ENCODE data around the gene SLC45A1. TPM values are rescaled to one million over a fixed set of nuclear protein-coding genes. Genes with fewer than 3 reads are reported as not detected.

SLC45A1 gene
- total and polyA plus RNA-seq, 2 donors, result 0.09 to 1.4 TPM

DNA sequence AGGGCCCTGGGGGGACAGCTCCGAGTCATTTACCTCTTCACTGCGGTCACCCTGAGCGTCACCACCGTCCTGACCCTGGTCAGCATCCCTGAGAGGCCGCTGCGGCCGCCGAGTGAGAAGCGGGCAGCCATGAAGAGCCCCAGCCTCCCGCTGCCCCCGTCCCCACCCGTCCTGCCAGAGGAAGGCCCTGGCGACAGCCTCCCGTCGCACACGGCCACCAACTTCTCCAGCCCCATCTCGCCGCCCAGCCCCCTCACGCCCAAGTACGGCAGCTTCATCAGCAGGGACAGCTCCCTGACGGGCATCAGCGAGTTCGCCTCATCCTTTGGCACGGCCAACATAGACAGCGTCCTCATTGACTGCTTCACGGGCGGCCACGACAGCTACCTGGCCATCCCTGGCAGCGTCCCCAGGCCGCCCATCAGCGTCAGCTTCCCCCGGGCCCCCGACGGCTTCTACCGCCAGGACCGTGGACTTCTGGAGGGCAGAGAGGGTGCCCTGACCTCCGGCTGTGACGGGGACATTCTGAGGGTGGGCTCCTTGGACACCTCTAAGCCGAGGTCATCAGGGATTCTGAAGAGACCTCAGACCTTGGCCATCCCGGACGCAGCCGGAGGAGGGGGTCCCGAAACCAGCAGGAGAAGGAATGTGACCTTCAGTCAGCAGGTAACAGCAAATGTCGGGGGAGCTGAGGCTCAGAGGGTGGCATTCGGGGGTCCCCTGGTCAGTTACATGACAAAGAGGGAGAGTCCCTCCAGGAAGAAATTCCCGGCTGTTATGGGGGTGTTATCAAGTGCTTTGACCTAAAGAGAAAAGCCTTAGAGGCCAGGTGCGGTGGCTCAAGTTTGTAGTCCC lies 12.6 kb downstream of the SLC45A1 start:
- Histone ChIP-seq H3K9me3 (ENCODE audit: control insufficient read depth in 2 of 2, insufficient read depth in 1 of 2, low read length in 1 of 2) (no peaks in the 10 kb centered on the region), H3K4me3 (ENCODE audit: low read length in 2 of 2) (no peak overlapping the region), H3K4me1 (ENCODE audit: control insufficient read depth in 2 of 2, insufficient read depth in 2 of 2, low read length in 2 of 2) (no peaks in the 10 kb centered on the region), H3K27me3 (ENCODE audit: control insufficient read depth in 2 of 2, insufficient read depth in 1 of 2, low read length in 1 of 2) (peaks cover 0 to 7% of the 10 kb centered on the region in 2 donors), H3K36me3 (ENCODE audit: control insufficient read depth in 2 of 2, insufficient read depth in 2 of 2, low read length in 1 of 2) (no peaks in the 10 kb centered on the region), H3K27ac (ENCODE audit: low read depth in 1 of 2, low read length in 1 of 2) (no peak overlapping the region)
- no peak for DNase-seq (ENCODE audit: low read depth in 6 of 9, low spot score in 9 of 9)
- 97% methylated on average over 47 of the region's 47 CpGs for WGBS

GRCh38 chr1:8332806-8333205 lies 14.9 kb downstream of the SLC45A1 start:
- DNase-seq (ENCODE audit: low read depth in 6 of 9, low spot score in 9 of 9), result no peak
- 97% methylated on average over 16 of the region's 16 CpGs for WGBS

DNA sequence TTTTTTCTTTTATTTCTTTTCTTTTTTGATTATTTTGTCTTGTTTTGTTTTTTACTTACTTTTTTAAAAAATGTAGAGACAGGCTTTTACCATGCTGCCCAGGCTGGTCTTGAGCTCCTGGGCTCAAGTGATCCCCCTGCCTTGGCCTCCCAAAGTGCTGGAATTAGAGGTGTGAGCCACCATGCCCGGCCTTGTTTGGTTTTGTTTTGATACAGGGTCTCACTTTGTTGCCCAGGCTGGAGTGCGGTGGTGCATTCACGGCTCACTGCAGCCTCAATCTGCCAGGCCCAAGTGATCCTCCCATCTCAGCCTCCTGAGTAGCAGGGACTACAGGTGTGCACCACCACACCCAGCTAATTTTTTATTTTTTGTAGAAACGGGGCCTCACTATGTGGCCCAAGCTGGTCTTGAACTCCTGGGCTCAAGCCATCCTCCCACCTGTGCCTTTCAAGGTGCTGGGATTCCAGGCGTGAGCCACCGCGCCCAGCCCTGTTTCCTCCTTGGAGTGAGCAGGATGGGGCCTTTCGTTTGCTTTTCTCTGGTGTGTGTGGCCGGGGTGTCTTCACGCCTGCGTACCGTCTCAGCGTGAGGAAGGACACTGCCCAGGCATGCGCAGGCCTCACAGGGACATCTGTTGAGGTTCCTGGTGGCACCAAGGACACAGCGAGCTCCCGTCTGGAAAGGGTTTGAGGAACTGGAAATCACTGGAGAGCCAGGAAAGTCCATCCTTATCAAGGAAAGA lies 15.5 kb downstream of the SLC45A1 start:
- Histone ChIP-seq H3K4me1 (ENCODE audit: control insufficient read depth in 2 of 2, insufficient read depth in 2 of 2, low read length in 2 of 2) (no peaks in the 10 kb centered on the region), H3K9me3 (ENCODE audit: control insufficient read depth in 2 of 2, insufficient read depth in 1 of 2, low read length in 1 of 2) (no peaks in the 10 kb centered on the region), H3K36me3 (ENCODE audit: control insufficient read depth in 2 of 2, insufficient read depth in 2 of 2, low read length in 1 of 2) (no peaks in the 10 kb centered on the region), H3K27me3 (ENCODE audit: control insufficient read depth in 2 of 2, insufficient read depth in 1 of 2, low read length in 1 of 2) (peaks cover 0 to 5% of the 10 kb centered on the region in 2 donors), H3K27ac (ENCODE audit: low read depth in 1 of 2, low read length in 1 of 2) (no peak overlapping the region), H3K4me3 (ENCODE audit: low read length in 2 of 2) (no peak overlapping the region)
- DNase-seq (ENCODE audit: low read depth in 6 of 9, low spot score in 9 of 9), result no peak
- 98% methylated on average over 16 of the region's 16 CpGs for WGBS

More at GRCh38 chr1:8332806-8333205, 14.9 kb downstream of the SLC45A1 start:
- H3K27ac ChIP-seq (ENCODE audit: low read depth in 1 of 2, low read length in 1 of 2), result no peak overlapping the region
- no peaks in the 10 kb centered on the region for H3K4me1 ChIP-seq (ENCODE audit: control insufficient read depth in 2 of 2, insufficient read depth in 2 of 2, low read length in 2 of 2)
- no peaks in the 10 kb centered on the region for H3K9me3 ChIP-seq (ENCODE audit: control insufficient read depth in 2 of 2, insufficient read depth in 1 of 2, low read length in 1 of 2)
- no peak overlapping the region for H3K4me3 ChIP-seq (ENCODE audit: low read length in 2 of 2)
- H3K27me3 ChIP-seq (ENCODE audit: control insufficient read depth in 2 of 2, insufficient read depth in 1 of 2, low read length in 1 of 2), result peaks cover 0 to 7% of the 10 kb centered on the region in 2 donors
- no peaks in the 10 kb centered on the region for H3K36me3 ChIP-seq (ENCODE audit: control insufficient read depth in 2 of 2, insufficient read depth in 2 of 2, low read length in 1 of 2)

- DNase-seq (ENCODE audit: low read depth in 6 of 9, low spot score in 9 of 9), result no peak
- Histone ChIP-seq H3K4me3 (ENCODE audit: low read length in 2 of 2) (no peak overlapping the region), H3K27ac (ENCODE audit: low read depth in 1 of 2, low read length in 1 of 2) (no peak overlapping the region), H3K27me3 (ENCODE audit: control insufficient read depth in 2 of 2, insufficient read depth in 1 of 2, low read length in 1 of 2) (peaks cover 0 to 4% of the 10 kb centered on the region in 2 donors), H3K4me1 (ENCODE audit: control insufficient read depth in 2 of 2, insufficient read depth in 2 of 2, low read length in 2 of 2) (no peaks in the 10 kb centered on the region), H3K9me3 (ENCODE audit: control insufficient read depth in 2 of 2, insufficient read depth in 1 of 2, low read length in 1 of 2) (peaks cover 0 to 3% of the 10 kb centered on the region in 2 donors), H3K36me3 (ENCODE audit: control insufficient read depth in 2 of 2, insufficient read depth in 2 of 2, low read length in 1 of 2) (no peaks in the 10 kb centered on the region)
- 97% methylated on average over 24 of the region's 24 CpGs for WGBS
Measured at GRCh38 chr1:8334106-8334851, 16.4 kb downstream of the SLC45A1 start.

DNA sequence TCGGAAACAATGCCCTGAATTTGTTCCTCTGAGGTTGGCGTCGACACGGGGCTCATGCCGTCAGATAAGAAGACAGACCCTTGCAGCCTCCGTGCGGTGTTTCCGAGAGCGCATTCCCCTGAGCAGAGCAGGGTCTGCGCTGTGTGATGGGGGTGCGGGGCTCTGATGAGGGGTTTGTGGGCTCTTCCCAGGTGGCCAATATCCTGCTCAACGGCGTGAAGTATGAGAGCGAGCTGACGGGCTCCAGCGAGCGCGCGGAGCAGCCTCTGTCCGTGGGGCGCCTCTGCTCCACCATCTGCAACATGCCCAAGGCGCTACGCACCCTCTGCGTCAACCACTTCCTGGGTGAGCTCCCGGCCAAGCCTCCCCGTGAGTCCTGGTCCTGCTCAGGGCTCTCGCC lies 17.3 kb downstream of the SLC45A1 start:
- H3K9me3 ChIP-seq (ENCODE audit: control insufficient read depth in 2 of 2, insufficient read depth in 1 of 2, low read length in 1 of 2), result peaks cover 0 to 3% of the 10 kb centered on the region in 2 donors
- WGBS, result 95% methylated on average over 27 of the region's 27 CpGs
- DNase-seq (ENCODE audit: low read depth in 6 of 9, low spot score in 9 of 9), result no peak

GRCh38 chr1:8337776-8338525 lies 20.0 kb downstream of the SLC45A1 start:
- no peak for DNase-seq (ENCODE audit: low read depth in 6 of 9, low spot score in 9 of 9)
- 96% methylated on average over 25 of the region's 25 CpGs for WGBS

More for the DNA sequence above, 17.3 kb downstream of the SLC45A1 start:
- Histone ChIP-seq H3K4me3 (ENCODE audit: low read length in 2 of 2) (no peak overlapping the region), H3K36me3 (ENCODE audit: control insufficient read depth in 2 of 2, insufficient read depth in 2 of 2, low read length in 1 of 2) (no peaks in the 10 kb centered on the region), H3K27ac (ENCODE audit: low read depth in 1 of 2, low read length in 1 of 2) (no peak overlapping the region), H3K4me1 (ENCODE audit: control insufficient read depth in 2 of 2, insufficient read depth in 2 of 2, low read length in 2 of 2) (no peaks in the 10 kb centered on the region), H3K27me3 (ENCODE audit: control insufficient read depth in 2 of 2, insufficient read depth in 1 of 2, low read length in 1 of 2) (no peaks in the 10 kb centered on the region)

GRCh38 chr1:8338526-8339202 lies 20.8 kb downstream of the SLC45A1 start:
- H3K4me3 ChIP-seq (ENCODE audit: low read length in 2 of 2), result no peak overlapping the region
- no peaks in the 10 kb centered on the region for H3K27me3 ChIP-seq (ENCODE audit: control insufficient read depth in 2 of 2, insufficient read depth in 1 of 2, low read length in 1 of 2)
- 96% methylated on average over 26 of the region's 26 CpGs for WGBS
- no peak overlapping the region for H3K27ac ChIP-seq (ENCODE audit: low read depth in 1 of 2, low read length in 1 of 2)
- H3K4me1 ChIP-seq (ENCODE audit: control insufficient read depth in 2 of 2, insufficient read depth in 2 of 2, low read length in 2 of 2), result no peaks in the 10 kb centered on the region
- H3K9me3 ChIP-seq (ENCODE audit: control insufficient read depth in 2 of 2, insufficient read depth in 1 of 2, low read length in 1 of 2), result peaks cover 0 to 3% of the 10 kb centered on the region in 2 donors
- no peaks in the 10 kb centered on the region for H3K36me3 ChIP-seq (ENCODE audit: control insufficient read depth in 2 of 2, insufficient read depth in 2 of 2, low read length in 1 of 2)
- no peak for DNase-seq (ENCODE audit: low read depth in 6 of 9, low spot score in 9 of 9)

More at GRCh38 chr1:8337776-8338525, 20.0 kb downstream of the SLC45A1 start:
- Histone ChIP-seq H3K9me3 (ENCODE audit: control insufficient read depth in 2 of 2, insufficient read depth in 1 of 2, low read length in 1 of 2) (peaks cover 0 to 3% of the 10 kb centered on the region in 2 donors), H3K4me3 (ENCODE audit: low read length in 2 of 2) (no peak overlapping the region), H3K27ac (ENCODE audit: low read depth in 1 of 2, low read length in 1 of 2) (no peak overlapping the region), H3K4me1 (ENCODE audit: control insufficient read depth in 2 of 2, insufficient read depth in 2 of 2, low read length in 2 of 2) (no peaks in the 10 kb centered on the region), H3K27me3 (ENCODE audit: control insufficient read depth in 2 of 2, insufficient read depth in 1 of 2, low read length in 1 of 2) (no peaks in the 10 kb centered on the region), H3K36me3 (ENCODE audit: control insufficient read depth in 2 of 2, insufficient read depth in 2 of 2, low read length in 1 of 2) (no peaks in the 10 kb centered on the region)

DNA sequence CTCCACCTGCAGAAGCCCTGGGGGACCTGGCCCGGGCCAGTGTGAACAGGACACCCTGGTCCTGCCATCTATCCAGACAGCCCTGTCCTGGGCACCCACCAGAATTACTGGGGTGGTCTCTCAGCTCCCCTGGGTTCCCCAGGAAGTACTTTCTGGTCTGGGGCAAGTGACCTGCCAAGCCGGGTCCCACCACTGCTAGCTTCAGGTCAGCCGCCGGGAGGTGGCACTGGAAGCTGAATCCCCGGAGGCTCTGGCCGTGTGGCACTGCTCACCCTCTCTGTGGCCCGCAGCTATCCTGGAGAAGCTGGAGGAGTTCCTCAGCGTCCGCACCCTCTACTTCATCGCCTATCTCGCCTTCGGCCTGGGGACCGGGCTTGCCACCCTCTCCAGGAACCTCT lies 21.3 kb downstream of the SLC45A1 start:
- Histone ChIP-seq H3K4me1 (ENCODE audit: control insufficient read depth in 2 of 2, insufficient read depth in 2 of 2, low read length in 2 of 2) (no peaks in the 10 kb centered on the region), H3K36me3 (ENCODE audit: control insufficient read depth in 2 of 2, insufficient read depth in 2 of 2, low read length in 1 of 2) (no peaks in the 10 kb centered on the region), H3K4me3 (ENCODE audit: low read length in 2 of 2) (no peak overlapping the region), H3K27me3 (ENCODE audit: control insufficient read depth in 2 of 2, insufficient read depth in 1 of 2, low read length in 1 of 2) (no peaks in the 10 kb centered on the region), H3K9me3 (ENCODE audit: control insufficient read depth in 2 of 2, insufficient read depth in 1 of 2, low read length in 1 of 2) (peaks cover 0 to 3% of the 10 kb centered on the region in 2 donors), H3K27ac (ENCODE audit: low read depth in 1 of 2, low read length in 1 of 2) (no peak overlapping the region)
- WGBS, result 95% methylated on average over 13 of the region's 13 CpGs
- DNase-seq (ENCODE audit: low read depth in 6 of 9, low spot score in 9 of 9), result no peak
